HG03520 (cell line): Measurements from ENCODE around the gene JAM2.
"Not testable (repeated sequence)": the region's sequence is repeated elsewhere in the genome, so short reads cannot be mapped to it uniquely, and the experiment has no call there.

Experiments
- ATAC-seq: cut with Tn5 transposase; IDR thresholded peaks from one replicate; pipeline ENCODE4 v1.9.1; 2021; ENCODE audit warnings: mild to moderate bottlenecking, moderate library complexity; ENCODE audit not compliant: unreplicated experiment

The JAM2 gene, protein sequence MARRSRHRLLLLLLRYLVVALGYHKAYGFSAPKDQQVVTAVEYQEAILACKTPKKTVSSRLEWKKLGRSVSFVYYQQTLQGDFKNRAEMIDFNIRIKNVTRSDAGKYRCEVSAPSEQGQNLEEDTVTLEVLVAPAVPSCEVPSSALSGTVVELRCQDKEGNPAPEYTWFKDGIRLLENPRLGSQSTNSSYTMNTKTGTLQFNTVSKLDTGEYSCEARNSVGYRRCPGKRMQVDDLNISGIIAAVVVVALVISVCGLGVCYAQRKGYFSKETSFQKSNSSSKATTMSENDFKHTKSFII

DNA sequence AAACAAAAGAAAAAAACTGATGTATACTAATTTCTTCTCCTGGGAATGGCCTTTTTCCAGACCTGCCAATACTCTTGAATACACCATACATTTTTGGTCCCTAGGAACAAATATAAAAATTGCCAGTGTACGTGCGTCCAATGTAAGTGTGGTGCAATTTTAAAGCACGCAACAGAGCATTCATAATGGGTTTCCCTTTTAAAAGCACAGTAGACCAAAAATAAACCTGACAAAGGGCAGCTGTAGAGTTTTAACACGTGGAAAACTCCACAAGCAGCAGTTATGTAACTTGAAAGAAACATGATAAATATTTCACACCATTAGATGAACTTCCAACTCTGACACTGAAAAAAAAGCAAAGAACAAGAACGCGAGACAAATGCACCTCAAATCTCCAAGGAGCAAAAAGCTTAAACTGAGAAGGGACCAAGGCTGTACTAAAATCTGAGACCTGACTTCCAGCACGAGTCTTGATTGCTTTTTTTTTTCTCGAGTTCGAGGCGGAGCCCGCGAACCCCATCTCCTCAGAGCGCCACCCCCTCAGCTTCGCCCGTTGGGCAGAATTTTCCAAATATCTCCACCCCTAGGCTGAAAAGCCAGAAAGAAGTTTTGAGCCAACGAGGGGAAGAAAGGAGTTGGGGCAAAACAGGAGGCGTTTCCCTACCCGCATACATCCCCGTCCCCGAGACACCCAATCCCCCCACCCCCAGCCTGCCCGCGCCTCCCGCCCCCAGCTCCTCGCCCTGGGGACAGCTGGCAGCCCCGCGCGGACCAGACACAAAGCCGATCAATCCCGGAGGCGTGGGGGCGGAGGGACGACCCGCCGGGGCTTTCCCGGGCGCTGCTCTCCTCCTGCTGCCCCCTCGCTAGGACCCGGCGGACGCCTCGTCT is at the start of gene JAM2:
JAM2 (plus strand) TSS at position 599 of the 891 bp plus-strand sequence. CDS start 564 bp downstream, outside the sequence.
- ATAC-seq = peak; percentile 28

DNA sequence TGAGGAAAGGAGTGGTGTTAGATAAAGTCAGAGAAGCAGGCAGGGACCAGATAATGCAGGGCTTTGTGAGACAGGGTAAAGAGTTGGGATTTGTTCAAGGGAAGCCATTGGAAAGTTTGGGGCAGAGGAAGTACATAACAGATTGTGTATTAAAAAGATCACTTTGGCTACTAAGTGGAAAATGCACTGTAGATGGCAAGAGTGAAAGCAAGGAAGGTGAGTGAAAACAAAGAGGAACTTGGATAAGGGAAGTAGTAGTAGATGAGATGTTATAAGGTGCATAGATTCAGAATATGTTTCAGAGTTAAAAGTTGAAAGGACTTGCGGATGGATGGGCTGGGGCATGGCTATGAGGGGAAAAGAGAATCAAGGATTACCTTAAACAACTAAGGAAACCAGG is 49.2 kb upstream of the JAM2 start:
- ATAC-seq = no peak

DNA sequence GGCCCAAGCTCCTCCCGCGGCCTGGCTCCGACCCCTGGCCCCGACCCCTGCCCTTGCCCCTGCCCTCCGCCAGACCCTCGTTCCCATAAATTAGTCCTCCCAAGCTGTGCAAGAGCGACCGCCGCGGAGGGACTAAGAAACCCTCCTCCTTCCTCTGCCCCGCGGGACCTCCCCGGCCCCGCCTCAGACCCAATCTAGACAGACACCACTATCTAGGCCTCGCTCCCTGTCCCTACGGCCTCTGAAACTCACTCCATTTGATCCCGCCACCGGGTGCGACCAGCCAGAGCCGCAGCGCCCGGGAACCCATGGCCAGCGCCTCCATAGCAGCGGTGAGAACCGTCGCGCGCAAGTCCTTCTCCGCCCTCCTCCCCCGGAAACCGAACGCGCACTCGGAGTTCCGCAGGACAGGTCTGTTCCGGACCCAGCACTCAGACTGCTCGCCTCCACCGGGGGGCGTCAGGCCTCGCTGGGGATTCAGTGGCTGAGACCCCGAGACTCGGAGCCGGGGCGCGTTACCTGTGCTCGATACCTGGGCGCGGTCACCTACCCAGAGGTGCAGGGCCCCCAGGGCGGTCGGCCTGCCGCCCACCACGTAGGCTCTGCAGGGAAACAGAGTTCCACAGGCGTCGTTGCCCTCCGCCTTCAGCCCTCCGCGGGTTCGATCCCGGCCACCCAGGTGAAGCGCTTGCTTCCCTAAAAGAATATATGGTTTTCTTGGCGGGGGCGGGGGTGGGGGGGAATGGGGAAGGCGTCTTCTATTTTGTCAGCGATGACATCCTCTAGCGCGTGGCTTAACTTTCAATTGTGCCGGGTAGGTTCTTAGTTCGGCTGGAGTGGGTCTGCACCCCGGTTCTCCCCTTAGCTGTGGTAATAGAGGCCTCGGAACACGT is 31.7 kb upstream of the JAM2 start, which contains the start of gene MRPL39:
MRPL39 (minus strand) TSS at position 331 of the 893 bp plus-strand sequence; CDS start at position 325, 6 bp downstream.
- ATAC-seq = peak; percentile 92

DNA sequence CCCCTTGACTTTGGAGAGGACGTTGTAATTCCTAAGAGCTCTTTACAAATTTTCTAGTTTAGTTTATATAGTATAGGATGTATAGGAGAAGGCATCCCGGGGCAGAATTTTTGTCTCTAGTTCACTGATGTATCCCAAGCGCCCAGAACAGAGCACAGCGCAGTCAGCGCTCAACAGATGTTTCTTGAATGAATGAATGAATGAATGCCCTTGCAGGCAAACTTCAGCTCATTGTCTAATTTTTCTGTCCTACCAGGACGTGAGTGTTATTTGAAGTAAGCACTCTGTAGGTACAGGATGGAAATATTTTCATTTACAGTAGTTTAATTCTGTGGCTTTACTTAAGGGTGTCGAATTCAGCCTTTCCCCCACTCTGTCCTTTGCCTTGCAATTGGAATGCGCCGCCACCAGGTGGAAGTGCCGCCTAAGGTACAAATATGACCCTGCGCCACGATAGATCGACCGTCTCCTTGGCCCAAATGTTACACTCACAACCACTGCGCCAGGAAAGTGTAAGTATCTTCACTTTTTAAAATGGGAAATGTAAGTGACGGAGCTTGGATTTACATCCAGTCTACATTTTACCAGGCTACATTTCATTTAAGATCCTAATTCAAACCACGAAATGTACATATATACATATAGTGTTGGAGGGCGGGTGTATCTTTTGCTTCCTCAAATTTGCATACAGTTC is 30.9 kb upstream of the JAM2 start:
- ATAC-seq = peak; percentile 71

DNA sequence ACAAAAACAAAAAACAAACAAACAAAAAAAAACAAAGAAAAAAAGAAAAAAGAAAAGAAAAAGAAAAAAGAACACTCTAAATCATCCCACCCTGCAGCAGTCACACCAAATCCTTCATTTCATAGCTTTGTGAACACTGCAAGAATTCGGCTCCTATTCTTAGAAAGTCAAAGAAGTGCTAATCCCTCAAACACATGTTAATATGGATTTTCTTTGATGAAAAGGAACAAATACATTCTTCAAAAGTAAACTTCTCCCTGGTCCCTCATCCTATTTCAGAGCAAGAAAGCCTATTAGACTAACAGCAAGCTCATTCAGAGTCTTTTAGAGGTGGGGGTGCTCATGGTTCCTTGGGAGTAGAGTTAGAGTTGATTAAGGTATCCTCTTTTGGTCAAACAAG is 24.6 kb upstream of the JAM2 start:
- no peak for ATAC-seq

DNA sequence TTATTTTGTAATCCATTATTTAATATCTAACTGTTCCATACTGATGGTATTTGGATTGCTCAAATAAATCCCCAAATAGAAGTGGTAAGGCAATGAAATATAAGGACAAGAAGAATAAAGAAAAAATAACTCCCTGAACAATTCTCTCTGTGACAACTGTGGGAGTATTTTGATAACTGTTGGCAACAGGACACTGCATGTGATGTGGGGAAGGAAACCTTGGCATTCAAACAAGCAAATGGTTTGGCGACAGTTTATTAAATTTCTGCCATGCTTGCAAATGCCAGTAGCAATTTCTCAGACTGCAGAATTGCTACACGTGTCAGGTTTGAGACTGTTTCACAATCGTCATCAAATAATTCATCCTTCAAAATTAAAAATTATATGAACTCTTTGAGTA is 23.2 kb upstream of the JAM2 start:
- no peak for ATAC-seq

DNA sequence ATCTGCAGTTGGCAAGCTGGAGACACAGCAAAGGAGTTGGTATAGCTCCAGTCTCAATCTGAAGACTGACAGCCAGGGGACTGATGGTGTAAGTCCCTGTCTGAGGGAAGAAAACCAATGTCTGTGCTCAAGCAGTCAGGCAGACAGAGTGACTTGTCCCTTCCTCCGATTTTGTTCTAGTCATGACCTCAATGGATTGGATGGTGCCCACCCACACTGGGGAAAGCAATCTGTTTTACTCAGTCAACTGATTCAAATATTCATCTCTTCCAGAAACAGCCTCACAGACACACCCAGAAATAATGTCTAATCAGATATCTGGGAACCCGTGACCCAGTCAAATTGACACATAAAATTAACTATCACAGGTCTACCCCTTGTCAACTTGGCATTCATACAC is 19.9 kb upstream of the JAM2 start:
- no peak for ATAC-seq

DNA sequence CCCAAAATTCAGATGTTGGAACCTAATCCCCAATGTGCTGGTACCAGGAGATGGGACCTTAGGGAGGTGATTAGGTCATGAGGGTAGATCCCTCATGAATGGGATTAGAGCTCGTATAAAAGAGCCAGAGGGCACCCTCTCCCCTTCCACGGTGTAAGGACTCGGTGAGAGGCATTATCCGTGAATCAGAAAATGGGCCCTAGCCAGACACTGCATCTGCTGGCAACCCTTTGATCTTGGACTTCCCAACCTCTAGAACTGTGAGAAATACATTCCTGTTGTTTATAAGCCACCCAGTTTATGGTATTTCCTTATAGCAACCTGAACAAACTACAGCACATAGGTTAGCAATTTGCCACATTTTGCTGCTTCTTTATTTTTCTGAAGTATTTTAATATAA is 14.5 kb upstream of the JAM2 start:
- no peak for ATAC-seq

DNA sequence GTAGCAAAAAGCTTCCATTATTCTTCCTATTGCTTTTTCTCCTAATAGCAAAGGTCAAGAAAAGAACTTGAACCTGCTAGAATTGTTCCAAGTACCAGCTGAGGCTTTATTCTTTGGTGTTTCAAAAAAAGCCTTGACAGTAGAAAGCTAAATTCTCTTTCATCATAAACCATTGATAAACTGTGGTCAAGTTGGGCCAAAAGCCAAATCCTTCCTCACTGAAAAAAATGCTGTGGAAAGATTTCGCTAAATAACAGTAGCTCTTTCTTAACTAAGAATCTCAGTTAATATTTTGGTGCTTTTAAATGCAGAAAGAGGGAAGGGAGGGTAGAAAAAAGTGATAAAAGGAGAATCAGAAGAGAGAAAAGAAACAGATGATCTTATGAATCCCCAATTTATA is 14.0 kb upstream of the JAM2 start:
- no peak for ATAC-seq

DNA sequence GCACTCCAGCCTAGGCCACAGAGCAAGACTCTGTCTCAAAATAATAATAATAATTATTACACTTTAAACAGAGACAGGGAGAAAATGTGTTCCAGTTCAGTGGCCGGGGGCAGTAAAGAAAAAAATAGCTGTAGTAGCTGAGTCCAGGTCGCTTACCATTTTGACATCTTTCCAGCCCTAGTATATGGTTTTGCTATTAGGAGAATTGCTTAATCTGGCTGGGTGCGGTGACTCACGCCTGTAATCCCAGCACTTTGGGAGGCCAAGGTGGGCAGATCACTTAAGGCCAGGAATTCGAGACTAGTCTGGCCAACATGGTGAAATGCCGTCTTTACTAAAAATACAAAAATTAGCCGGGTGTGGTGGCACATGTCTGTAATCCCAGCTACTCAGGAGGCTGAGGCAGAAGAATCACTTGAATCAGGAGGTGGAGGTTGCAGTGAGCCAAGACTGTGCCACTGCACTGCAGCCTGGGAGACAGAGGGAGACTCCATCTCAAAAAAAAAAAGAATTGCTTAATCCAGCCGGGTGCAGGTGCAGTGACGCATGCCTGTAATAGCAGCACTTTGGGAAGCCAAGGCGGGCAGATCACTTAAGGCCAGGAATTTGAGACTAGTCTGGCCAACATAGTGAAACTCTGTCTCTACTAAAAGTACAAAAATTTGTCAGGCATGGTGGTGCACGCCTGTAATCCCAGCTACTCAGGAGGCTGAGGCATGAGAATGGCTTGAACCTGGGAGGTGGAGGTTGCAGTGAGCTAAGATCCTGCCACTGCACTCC is 13.1 kb upstream of the JAM2 start:
- not testable (repeated sequence) for ATAC-seq

DNA sequence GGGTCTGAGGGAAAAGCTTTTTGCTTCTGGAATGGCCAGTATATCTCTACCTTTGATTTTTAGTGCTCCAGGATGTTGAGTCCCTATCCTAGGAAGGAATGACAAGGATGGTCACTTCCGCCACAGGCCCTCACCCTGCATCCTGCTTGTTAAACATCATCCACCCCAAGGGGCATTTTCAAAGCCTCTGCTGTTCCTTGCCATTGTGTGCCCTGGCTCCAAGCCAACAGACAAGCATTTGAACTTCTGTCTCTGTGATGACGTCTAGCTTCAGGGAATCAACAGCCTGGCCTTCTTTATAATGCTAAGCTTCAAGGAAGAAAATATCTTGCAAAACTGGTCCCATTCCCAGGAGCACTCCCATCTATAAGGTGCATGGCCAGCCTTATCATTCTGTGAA is 12.3 kb upstream of the JAM2 start:
- no peak for ATAC-seq

DNA sequence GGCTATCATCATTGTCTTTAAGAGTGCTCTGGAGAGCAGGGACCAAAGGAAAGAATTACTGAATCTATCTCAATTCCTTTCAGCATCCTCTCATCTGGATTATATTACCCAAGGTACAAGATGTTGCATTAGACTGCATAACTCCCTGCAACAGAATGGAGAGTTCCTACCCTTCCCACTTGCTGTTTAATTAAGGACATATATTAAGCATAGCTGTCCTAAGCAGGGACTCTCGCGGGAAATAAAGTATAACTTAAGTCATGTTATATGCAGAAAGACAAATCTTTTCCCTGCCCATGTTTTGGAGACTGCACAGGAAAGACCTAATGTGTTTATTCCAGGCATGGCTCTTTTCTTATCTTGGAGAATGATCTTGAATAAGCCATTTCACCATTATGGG is 6.8 kb upstream of the JAM2 start:
- no peak for ATAC-seq

DNA sequence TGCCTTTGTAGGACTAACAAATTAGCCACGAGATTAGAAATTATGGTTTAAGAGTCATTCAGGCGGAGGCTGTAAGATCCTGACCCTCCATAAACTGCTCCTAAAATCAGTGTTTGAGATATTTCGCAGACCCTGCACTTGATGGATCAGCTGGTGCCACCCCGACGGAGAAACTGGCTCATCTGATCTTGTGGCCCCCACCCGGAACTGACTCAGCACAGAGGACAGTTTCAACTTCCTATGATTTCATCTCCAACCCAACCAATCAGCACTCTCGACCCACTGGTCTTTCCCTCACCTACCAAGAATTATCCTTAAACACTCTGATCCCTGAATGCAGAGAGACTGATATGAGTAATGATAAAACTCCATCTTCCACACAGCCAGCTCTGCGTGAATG is 3.7 kb upstream of the JAM2 start:
- ATAC-seq = no peak

DNA sequence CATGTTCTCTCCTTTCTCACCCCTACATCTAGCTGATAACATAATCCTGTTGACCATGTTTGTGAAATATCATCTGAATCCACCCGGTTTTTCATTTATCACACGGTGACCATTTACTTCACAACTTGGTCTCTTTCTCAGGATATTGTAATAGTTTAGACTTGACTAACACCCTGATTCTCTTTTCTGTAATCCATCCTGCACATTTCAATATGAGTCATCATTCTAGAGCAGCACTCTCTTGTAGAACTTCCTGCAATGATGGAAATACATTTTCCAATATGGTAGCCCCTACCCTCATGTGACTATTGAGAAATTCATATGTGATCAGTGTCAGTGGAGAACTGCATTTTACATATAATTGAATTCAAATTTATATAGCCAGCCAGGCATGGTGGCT is 2.3 kb upstream of the JAM2 start:
- peak; percentile 29 for ATAC-seq

DNA sequence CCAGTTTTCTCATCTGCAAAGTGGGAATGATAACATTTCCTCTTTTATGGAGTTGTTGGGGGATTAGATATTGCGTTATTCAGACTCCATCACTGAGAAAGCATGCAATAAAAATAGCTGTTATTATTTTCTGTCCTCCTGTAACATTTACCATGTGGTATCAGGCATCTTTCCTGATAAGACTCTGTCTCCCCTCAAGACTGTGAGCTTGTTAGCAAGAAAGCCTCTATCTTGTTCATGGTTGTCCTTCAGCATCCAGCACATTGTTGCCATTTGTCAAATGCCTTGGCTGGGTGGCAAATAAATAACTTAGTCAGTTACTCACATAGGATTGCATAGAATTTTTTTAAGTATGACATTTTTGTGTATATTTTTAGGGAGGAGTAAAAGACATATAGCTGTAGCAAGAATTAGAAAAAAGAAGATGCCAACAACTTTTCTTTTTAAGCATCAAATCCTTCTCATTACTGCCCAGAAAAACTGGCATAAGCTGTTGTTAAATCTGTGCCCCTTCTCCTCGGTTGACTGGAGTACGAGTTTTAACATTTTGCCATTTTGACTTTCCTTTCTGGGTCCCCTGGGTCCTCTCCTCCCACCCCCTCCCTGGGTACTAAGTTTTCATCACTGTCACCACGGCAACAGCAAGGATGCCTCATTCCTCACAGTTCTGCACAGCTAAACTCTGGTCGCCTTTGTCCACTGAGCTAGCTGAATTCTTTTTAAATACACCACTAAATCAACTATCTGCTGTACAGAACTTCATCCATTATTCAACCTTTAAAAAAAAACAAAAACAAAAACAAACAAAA is 1.0 kb upstream of the JAM2 start:
- ATAC-seq = no peak

DNA sequence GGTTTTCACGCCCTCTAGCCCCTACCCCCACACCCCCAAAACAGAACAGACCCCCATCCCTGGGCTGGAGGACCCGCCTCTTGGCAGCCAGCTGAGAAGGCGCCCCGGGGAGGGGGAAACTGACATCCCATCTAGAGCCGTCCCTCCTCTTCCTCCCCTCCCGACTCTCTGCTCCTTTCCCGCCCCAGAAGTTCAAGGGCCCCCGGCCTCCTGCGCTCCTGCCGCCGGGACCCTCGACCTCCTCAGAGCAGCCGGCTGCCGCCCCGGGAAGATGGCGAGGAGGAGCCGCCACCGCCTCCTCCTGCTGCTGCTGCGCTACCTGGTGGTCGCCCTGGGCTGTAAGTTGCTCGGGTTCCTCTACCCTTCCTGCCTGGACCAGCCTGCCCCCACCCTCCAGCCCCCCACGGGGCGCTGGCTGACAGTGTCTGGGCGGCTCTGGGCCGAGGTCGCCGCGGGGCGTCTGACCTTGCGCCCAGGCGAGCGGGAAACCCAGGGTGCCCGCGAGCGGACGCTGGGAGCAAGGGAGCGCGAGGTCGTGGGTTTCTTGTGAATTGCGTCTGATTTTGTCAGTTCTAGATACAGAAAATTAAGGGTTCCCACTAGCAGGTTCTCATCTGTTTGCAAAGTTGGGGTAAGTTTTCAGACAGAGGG is 618 bp downstream of the JAM2 start:
- peak; percentile 66 for ATAC-seq

DNA sequence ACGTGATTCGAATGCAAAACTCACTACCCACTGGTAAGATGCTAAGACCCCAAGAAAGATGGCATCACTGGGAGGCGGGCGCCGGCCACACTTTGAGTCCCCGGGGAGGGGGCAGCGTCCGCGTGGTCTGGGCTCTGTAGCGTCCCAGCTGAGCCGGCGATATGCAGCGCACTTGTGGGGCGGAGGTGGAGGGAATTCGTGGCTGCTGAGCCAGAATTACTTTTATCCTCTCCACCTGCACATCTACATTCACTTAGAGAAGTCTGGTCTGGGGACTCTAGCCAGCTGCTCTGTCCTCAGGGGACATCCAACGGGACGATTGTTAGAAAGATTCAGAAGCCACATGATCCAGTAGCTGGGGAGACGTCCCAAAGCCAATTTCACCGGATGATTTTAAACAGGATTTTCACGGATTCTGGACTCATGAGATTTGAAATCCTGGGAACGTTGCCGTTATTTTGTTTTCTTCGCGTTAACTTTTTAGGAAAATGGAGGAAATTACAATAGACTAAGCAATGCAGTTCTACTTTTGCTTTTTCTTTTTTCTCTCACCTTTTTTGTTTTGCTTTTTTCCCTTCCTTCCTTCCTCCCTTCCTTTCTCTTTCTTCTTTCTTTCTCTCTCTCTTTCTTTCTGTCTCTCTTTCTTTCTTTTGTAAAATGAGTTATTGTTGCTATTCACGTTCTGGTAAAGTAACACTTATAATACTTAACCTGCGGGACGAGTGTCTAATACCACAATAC is 1.3 kb downstream of the JAM2 start:
- peak; percentile 21 for ATAC-seq

DNA sequence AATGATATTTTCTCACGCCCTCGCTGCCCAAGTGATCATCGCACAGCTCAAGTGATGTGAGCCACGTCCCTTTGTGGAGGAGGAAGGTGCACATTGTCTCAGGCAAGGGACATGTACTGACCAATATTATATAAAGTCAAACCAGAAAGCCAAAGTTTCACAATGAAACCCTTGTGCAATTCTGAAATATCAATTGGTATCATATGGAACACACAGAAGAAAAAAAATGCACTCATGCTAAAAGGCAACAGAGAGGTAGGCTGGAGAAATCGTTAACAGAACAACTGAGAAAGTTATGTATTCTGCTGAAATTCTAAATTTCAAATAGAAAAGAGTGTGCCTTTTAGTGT is 1.9 kb downstream of the JAM2 start:
- no peak for ATAC-seq
